Prostate gland (tissue), 2 donors: ENCODE data around the gene LPIN3. TPM values are rescaled to one million over a fixed set of nuclear protein-coding genes. Genes with fewer than 3 reads are reported as not detected.
A peak's percentile ranks its signal among the peaks of the same experiment; 100 is the strongest.

ENCODE experiments used
- DNase-seq: peaks from one replicate; pipeline ENCODE4 v3.0.0-alpha.2; 2019; ENCODE audit warnings: low spot score
- H3K27ac ChIP-seq, 2 donors: fragments of 200-600 bp; sonication (generic); 2 replicates each; pipeline ENCODE4 v1.5.1; 2017 to 2019
- H3K27me3 ChIP-seq: fragments of 200-600 bp; sonication (generic); replicated peaks from 2 replicates; pipeline ENCODE4 v1.5.1; 2019; ENCODE audit not compliant: insufficient read depth
- H3K36me3 ChIP-seq, 2 donors: fragments of 200-600 bp; sonication (generic); 1 replicate in 1 of 2; 2 replicates in 1 of 2; pipeline versions ENCODE4 v1.5.1 to v1.8.1; 2017 to 2019
- H3K4me1 ChIP-seq: fragments of 200-600 bp; sonication (generic); replicated peaks from 2 replicates; pipeline ENCODE4 v1.5.1; 2019
- H3K4me3 ChIP-seq, 2 donors: fragments of 200-600 bp; sonication (generic); 2 replicates each; pipeline ENCODE4 v1.5.1; 2017 to 2019
- H3K9me3 ChIP-seq: fragments of 200-600 bp; sonication (generic); 2 replicates; pipeline ENCODE4 v1.5.1; 2017
- POLR2A ChIP-seq: fragments of 450-650 bp; IDR thresholded peaks from one replicate; pipeline ENCODE4 v1.6.1; 2016; ENCODE audit warnings: antibody characterized with exemption, mild to moderate bottlenecking
- POLR2AphosphoS5 ChIP-seq: sonication (generic); formaldehyde crosslinking; IDR thresholded peaks from one replicate; pipeline ENCODE4 v1.6.1; 2017; ENCODE audit warnings: antibody characterized with exemption
- WGBS: methylation state at CpG from one replicate; pipeline ENCODE4 v1.1.5; 2018; 5-methylcytosine and 5-hydroxymethylcytosine counted together
- intact Hi-C: fragments of 100-400 bp; cut with DNase I; formaldehyde crosslinking; loops from one replicate; pipeline ENCODE4 v1.14.2; 2022
- total RNA-seq, 2 donors: library from RNA; depleted of rRNA; stranded (reverse); fragments of >200 nt; gene quantifications; one replicate each; pipeline ENCODE4 v1.1.0, GENCODE V29; 2016
- TF ChIP-seq, protein P1 (sequence below), 4 experiments: fragments of 200-600 bp in 2 of 4; fragments of 450-650 bp in 2 of 4; sonication (generic) in 2 of 4; IDR thresholded peaks; 1 replicate in 3 of 4; 2 replicates in 1 of 4; pipeline ENCODE4 v1.5.1; 2016 to 2019; ENCODE audit warnings: antibody characterized with exemption in 4 of 4, mild to moderate bottlenecking in 2 of 4, moderate library complexity in 2 of 4

LPIN3 gene
- total RNA-seq, 2 donors from 2014 or later, result 16.2 to 30.4 TPM

DNA sequence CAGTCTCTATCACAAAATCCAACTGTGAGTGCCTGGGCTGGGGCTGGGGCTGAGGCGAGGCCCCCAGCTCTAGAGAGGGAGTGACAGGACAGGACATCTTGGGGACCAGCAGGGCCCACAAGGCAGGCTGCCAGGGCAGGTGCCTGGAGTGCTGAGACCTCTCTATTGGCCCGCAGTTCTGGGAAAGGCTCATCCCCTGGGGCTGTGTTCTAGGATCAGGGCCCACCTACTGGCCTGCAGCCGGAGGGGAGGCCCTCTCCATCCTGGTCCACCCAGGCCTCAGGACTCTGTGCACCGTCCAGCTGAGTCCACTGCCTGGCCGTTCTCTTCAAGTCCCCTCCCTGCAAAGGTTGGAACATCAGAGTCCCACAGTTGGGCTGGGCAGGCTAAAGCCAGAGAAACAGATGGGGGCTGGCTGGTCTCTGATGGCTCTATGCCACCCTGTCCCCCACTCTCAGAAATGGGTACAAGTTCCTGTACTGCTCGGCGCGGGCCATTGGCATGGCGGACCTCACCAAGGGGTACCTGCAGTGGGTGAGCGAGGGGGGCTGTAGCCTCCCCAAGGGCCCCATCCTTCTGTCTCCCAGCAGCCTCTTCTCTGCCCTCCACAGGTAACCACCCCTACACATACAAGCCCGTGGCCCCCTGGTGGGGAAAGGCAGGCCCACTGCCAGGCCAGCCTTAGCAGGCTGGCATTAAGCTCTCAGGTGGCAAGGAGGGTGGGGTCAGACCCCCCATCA is 17.0 kb downstream of the LPIN3 start:
- no peak overlapping the region for H3K4me3 ChIP-seq
- no peak for TF ChIP-seq POLR2A
- no peak for TF ChIP-seq POLR2AphosphoS5
- TF ChIP-seq, protein P1, sequence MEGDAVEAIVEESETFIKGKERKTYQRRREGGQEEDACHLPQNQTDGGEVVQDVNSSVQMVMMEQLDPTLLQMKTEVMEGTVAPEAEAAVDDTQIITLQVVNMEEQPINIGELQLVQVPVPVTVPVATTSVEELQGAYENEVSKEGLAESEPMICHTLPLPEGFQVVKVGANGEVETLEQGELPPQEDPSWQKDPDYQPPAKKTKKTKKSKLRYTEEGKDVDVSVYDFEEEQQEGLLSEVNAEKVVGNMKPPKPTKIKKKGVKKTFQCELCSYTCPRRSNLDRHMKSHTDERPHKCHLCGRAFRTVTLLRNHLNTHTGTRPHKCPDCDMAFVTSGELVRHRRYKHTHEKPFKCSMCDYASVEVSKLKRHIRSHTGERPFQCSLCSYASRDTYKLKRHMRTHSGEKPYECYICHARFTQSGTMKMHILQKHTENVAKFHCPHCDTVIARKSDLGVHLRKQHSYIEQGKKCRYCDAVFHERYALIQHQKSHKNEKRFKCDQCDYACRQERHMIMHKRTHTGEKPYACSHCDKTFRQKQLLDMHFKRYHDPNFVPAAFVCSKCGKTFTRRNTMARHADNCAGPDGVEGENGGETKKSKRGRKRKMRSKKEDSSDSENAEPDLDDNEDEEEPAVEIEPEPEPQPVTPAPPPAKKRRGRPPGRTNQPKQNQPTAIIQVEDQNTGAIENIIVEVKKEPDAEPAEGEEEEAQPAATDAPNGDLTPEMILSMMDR (IDR thresholded peaks at IDR 0.05), result no peak
- no peaks in the 10 kb centered on the region for H3K36me3 ChIP-seq
- no peaks in the 10 kb centered on the region for H3K4me1 ChIP-seq
- intact Hi-C loops, result no loop called here
- no peaks in the 10 kb centered on the region for H3K9me3 ChIP-seq
- H3K27me3 ChIP-seq, result no peaks in the 10 kb centered on the region
- 84% methylated on average over 11 of the region's 11 CpGs for WGBS
- no peak for DNase-seq
- H3K27ac ChIP-seq, result no peak overlapping the region

DNA sequence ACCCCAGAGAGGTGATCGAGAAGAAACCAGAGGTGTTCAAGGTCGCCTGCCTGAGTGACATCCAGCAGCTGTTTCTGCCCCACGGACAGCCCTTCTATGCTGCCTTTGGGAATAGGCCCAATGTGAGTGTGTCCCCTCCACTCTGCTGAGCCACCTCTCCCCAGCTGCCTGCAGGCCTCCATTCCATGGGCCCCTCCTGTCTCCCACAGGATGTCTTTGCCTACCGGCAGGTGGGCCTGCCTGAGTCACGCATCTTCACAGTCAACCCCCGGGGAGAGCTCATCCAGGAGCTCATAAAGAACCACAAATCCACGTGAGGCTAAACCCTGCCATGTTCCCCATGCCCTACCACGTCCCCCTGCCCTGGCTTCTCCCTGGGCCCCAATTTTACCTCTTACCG is 17.6 kb downstream of the LPIN3 start:
- WGBS, result 90% methylated on average over 9 of the region's 9 CpGs
- H3K27ac ChIP-seq, result peak overlapping the region in 1 of 2 donors; percentile 54

DNA sequence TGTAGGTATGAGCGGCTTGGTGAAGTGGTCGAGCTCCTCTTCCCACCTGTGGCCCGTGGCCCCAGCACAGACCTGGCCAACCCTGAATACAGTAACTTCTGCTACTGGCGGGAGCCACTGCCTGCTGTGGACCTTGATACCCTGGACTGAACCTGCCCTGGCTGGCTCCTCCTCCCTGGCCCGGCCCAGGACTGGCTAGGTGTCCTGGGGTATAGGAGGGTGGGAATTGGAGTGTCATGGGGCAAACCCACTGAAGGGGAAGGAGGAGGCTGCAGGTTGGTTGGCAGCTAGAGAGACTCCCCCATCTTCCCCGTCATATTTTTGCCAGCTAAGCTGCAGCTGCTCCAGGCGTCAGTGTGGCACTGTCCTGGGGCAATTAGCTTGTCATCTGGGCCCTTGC is 18.1 kb downstream of the LPIN3 start:
- Histone ChIP-seq H3K27me3 (no peaks in the 10 kb centered on the region), H3K4me1 (no peaks in the 10 kb centered on the region), H3K4me3 (no peak overlapping the region), H3K27ac (peak overlapping the region in 1 of 2 donors; percentile 54), H3K9me3 (no peaks in the 10 kb centered on the region), H3K36me3 (no peaks in the 10 kb centered on the region)
- intact Hi-C loops, result no loop called here
- TF ChIP-seq POLR2A (no peak), POLR2AphosphoS5 (no peak)
- TF ChIP-seq, protein P1 (IDR thresholded peaks at IDR 0.05), result no peak
- WGBS, result 96% methylated on average over 7 of the region's 7 CpGs
- DNase-seq, result no peak

More for the DNA sequence above, 17.6 kb downstream of the LPIN3 start:
- no peaks in the 10 kb centered on the region for H3K9me3 ChIP-seq
- no peaks in the 10 kb centered on the region for H3K27me3 ChIP-seq
- no peaks in the 10 kb centered on the region for H3K36me3 ChIP-seq
- H3K4me1 ChIP-seq, result no peaks in the 10 kb centered on the region
- TF ChIP-seq, protein P1 (IDR thresholded peaks at IDR 0.05), result no peak
- no peak for TF ChIP-seq POLR2AphosphoS5
- TF ChIP-seq POLR2A, result no peak
- intact Hi-C loops, result no loop called here
- H3K4me3 ChIP-seq, result no peak overlapping the region
- DNase-seq, result no peak

DNA sequence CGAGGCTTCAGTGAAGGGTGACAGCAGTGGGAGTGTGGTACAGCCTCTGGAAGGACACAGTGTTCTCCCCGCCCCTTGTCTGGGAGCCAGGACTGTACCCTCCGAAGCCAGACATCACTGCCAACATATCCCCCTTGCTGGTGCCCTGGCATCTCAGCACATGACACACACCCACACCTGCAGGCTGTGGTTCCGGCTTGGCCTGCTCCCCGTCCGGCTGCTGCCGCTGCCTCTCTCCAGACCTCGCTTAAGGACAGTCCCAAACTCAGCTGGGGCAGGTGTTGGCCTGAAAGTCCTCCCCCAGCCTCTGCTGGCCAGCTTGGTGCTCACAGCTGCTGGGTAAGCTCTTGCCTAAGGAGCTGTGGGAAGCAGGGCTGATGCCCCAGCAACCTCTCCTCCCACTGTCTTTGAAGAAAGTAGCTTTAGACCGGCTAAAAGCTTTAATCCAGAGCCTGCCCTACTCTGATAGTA is 19.0 kb downstream of the LPIN3 start:
- H3K27me3 ChIP-seq, result no peaks in the 10 kb centered on the region
- TF ChIP-seq POLR2AphosphoS5, result peak; percentile 72
- TF ChIP-seq, protein P1 (IDR thresholded peaks at IDR 0.05), result peak in 1 of 4 experiments; percentile 5
- TF ChIP-seq POLR2A, result no peak
- no peaks in the 10 kb centered on the region for H3K4me1 ChIP-seq
- peak; percentile 68 for DNase-seq
- WGBS, result 53% methylated on average over 9 of the region's 9 CpGs
- H3K36me3 ChIP-seq, result no peaks in the 10 kb centered on the region
- H3K9me3 ChIP-seq, result no peaks in the 10 kb centered on the region
- no peak overlapping the region for H3K4me3 ChIP-seq
- peak overlapping the region; percentile 14 to 54 for H3K27ac ChIP-seq
- intact Hi-C loops, result no loop called here
